SK-N-SH treated with all-trans-retinoic acid at 6 μM for 48 hours (cell line): ENCODE measurements around the gene RAC3.

Experiments used
- ARNTL ChIP-seq: fragments of 450-650 bp; formaldehyde crosslinking; IDR thresholded peaks from 2 replicates; pipeline ENCODE4 v1.5.0; 2020; ENCODE audit warnings: low read depth, mild to moderate bottlenecking, moderate library complexity, borderline replicate concordance
- BACH2 ChIP-seq: fragments of 250-450 bp; sonication (Bioruptor Pico); IDR thresholded peaks from 2 replicates; pipeline ENCODE4 v1.9.0; 2021; ENCODE audit warnings: mild to moderate bottlenecking, borderline replicate concordance
- OSR1 ChIP-seq: fragments of 250-450 bp; sonication (Bioruptor Pico); IDR thresholded peaks from 2 replicates; pipeline ENCODE4 v1.8.0; 2022; ENCODE audit warnings: moderate library complexity, mild to moderate bottlenecking, inconsistent platforms
- POU6F1 ChIP-seq: fragments of 250-450 bp; sonication (Bioruptor Pico); IDR thresholded peaks from 2 replicates; pipeline ENCODE4 v1.8.0; 2021; ENCODE audit warnings: low read depth, mild to moderate bottlenecking, moderate library complexity, borderline replicate concordance
- PPARA ChIP-seq: fragments of 250-450 bp; sonication (Bioruptor Pico); IDR thresholded peaks from 2 replicates; pipeline ENCODE4 v1.5.0; 2020; ENCODE audit warnings: mild to moderate bottlenecking, borderline replicate concordance
- RARB ChIP-seq: fragments of 250-450 bp; sonication (Bioruptor Pico); IDR thresholded peaks from 2 replicates; pipeline ENCODE4 v1.8.0; 2021; ENCODE audit warnings: mild to moderate bottlenecking, moderate library complexity
- SNAI2 ChIP-seq: fragments of 250-450 bp; sonication (Bioruptor Pico); IDR thresholded peaks from 2 replicates; pipeline ENCODE4 v1.5.0; 2020; ENCODE audit warnings: mild to moderate bottlenecking, moderate library complexity
- TCF4 ChIP-seq: fragments of 250-450 bp; sonication (Bioruptor Pico); IDR thresholded peaks from 2 replicates; pipeline ENCODE4 v1.8.0; 2021; ENCODE audit warnings: mild to moderate bottlenecking, moderate library complexity, borderline replicate concordance
- TOX ChIP-seq: fragments of 250-450 bp; sonication (Bioruptor Pico); IDR thresholded peaks from 2 replicates; pipeline ENCODE4 v1.8.0; 2021; ENCODE audit warnings: mild to moderate bottlenecking, moderate library complexity, borderline replicate concordance
- TSHZ2 ChIP-seq: fragments of 250-450 bp; sonication (Bioruptor Pico); IDR thresholded peaks from 2 replicates; pipeline ENCODE4 v1.5.0; 2020; ENCODE audit warnings: mild to moderate bottlenecking, moderate library complexity
- ZFP30 ChIP-seq: fragments of 450-650 bp; formaldehyde crosslinking; IDR thresholded peaks from 2 replicates; pipeline ENCODE4 v1.5.0; 2022; ENCODE audit warnings: mild to moderate bottlenecking, moderate library complexity
- ZNF70 ChIP-seq: fragments of 450-650 bp; formaldehyde crosslinking; IDR thresholded peaks from 2 replicates; pipeline ENCODE4 v1.5.0; 2020; ENCODE audit warnings: mild to moderate bottlenecking, moderate library complexity
- TF ChIP-seq, protein P1 (sequence below): fragments of 250-450 bp; sonication (Bioruptor Pico); IDR thresholded peaks from 2 replicates; pipeline ENCODE4 v1.8.0; 2020; ENCODE audit warnings: mild to moderate bottlenecking, moderate library complexity, borderline replicate concordance
- TF ChIP-seq, protein P2 (sequence below): fragments of 250-450 bp; sonication (Bioruptor Pico); IDR thresholded peaks from 2 replicates; pipeline ENCODE4 v1.5.1; 2021; ENCODE audit warnings: mild to moderate bottlenecking, moderate library complexity

- no peak for TF ChIP-seq TOX (CRISPR knock-in tag)
- TF ChIP-seq, protein P1, sequence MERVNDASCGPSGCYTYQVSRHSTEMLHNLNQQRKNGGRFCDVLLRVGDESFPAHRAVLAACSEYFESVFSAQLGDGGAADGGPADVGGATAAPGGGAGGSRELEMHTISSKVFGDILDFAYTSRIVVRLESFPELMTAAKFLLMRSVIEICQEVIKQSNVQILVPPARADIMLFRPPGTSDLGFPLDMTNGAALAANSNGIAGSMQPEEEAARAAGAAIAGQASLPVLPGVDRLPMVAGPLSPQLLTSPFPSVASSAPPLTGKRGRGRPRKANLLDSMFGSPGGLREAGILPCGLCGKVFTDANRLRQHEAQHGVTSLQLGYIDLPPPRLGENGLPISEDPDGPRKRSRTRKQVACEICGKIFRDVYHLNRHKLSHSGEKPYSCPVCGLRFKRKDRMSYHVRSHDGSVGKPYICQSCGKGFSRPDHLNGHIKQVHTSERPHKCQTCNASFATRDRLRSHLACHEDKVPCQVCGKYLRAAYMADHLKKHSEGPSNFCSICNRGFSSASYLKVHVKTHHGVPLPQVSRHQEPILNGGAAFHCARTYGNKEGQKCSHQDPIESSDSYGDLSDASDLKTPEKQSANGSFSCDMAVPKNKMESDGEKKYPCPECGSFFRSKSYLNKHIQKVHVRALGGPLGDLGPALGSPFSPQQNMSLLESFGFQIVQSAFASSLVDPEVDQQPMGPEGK: no peak
- TF ChIP-seq PPARA (CRISPR knock-in tag): no peak
- TF ChIP-seq ZFP30 (CRISPR knock-in tag): no peak
- TF ChIP-seq BACH2 (CRISPR knock-in tag): no peak
- no peak for TF ChIP-seq RARB (CRISPR knock-in tag)
- no peak for TF ChIP-seq OSR1 (CRISPR knock-in tag)
- TF ChIP-seq POU6F1: no peak
- no peak for TF ChIP-seq TCF4
- TF ChIP-seq SNAI2: no peak
- no peak for TF ChIP-seq TSHZ2 (CRISPR knock-in tag)
- TF ChIP-seq, protein P2, sequence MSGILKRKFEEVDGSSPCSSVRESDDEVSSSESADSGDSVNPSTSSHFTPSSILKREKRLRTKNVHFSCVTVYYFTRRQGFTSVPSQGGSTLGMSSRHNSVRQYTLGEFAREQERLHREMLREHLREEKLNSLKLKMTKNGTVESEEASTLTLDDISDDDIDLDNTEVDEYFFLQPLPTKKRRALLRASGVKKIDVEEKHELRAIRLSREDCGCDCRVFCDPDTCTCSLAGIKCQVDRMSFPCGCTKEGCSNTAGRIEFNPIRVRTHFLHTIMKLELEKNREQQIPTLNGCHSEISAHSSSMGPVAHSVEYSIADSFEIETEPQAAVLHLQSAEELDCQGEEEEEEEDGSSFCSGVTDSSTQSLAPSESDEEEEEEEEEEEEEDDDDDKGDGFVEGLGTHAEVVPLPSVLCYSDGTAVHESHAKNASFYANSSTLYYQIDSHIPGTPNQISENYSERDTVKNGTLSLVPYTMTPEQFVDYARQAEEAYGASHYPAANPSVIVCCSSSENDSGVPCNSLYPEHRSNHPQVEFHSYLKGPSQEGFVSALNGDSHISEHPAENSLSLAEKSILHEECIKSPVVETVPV (CRISPR knock-in tag): no peak
- no peak for TF ChIP-seq ZNF70 (CRISPR knock-in tag)
- no peak for TF ChIP-seq ARNTL
Observed at GRCh38 chr17:82033359-82034085, 2.0 kb downstream of the RAC3 start.
